IMR-90 (cell line): ENCODE data around the gene STEEP1. TPM values are rescaled to one million over a fixed set of nuclear protein-coding genes. Genes with fewer than 3 reads are reported as not detected.
A peak's percentile ranks its signal among the peaks of the same experiment; 100 is the strongest.

ENCODE experiments used
- ATAC-seq: fragments of 200-7000 bp; cut with Tn5 transposase; 2 replicates; pipeline ENCODE4 v1.9.1; 2020; ENCODE audit warnings: low read depth, mild to moderate bottlenecking, moderate library complexity
- BruUV-seq: library from RNA; stranded (reverse); fragments of 400-500 nt; replicated peaks from 2 replicates; lab custom pipeline; 2021; lab: Mats Ljungman, UMichigan
- CTCF ChIA-PET: fragments of 300-600 bp; formaldehyde crosslinking; extraction: SDS; loops from one replicate; lab custom pipeline; 2021; ENCODE audit warnings: antibody characterized with exemption; lab: Yijun Ruan, JAX
- POLR2A ChIA-PET: fragments of 300-600 bp; sonication (Branson Sonifier 250); formaldehyde crosslinking; loops from one replicate; lab custom pipeline; 2022; ENCODE audit warnings: antibody characterized with exemption; ENCODE audit not compliant: unreplicated experiment; lab: Charles Lee
- DNase-seq: peaks from one replicate; pipeline ENCODE4 v3.0.0; 2013
- H2AFZ ChIP-seq: replicated peaks from 2 replicates; pipeline ENCODE3; 2013; ENCODE audit warnings: low read length, mild to moderate bottlenecking; ENCODE audit not compliant: poor library complexity
- H2AK5ac ChIP-seq: 2 replicates; pipeline ENCODE4 v1.6.1; 2013; ENCODE audit warnings: low read depth, low read length, inconsistent platforms
- H2AK9ac ChIP-seq: replicated peaks from 2 replicates; pipeline ENCODE3; 2013; ENCODE audit warnings: mild to moderate bottlenecking, low read depth, low read length, moderate library complexity; ENCODE audit not compliant: poor library complexity
- H2BK120ac ChIP-seq: 2 replicates; pipeline ENCODE4 v1.6.1; 2013; ENCODE audit warnings: low read depth, low read length, inconsistent platforms
- H2BK15ac ChIP-seq: 3 replicates; pipeline ENCODE4 v1.6.1; 2013; ENCODE audit warnings: low read depth, low read length, inconsistent platforms
- H2BK20ac ChIP-seq: 2 replicates; pipeline ENCODE4 v1.6.1; 2013; ENCODE audit warnings: low read depth, mild to moderate bottlenecking, inconsistent platforms, low read length, moderate library complexity
- H2BK5ac ChIP-seq: 2 replicates; pipeline ENCODE4 v1.6.1; 2013; ENCODE audit warnings: mild to moderate bottlenecking, low read depth, low read length, inconsistent platforms; ENCODE audit not compliant: poor library complexity, severe bottlenecking
- H3K14ac ChIP-seq: replicated peaks from 2 replicates; pipeline ENCODE4 v1.6.1; 2013; ENCODE audit warnings: low read depth, low read length, inconsistent platforms
- H3K18ac ChIP-seq: 2 replicates; pipeline ENCODE4 v1.6.1; 2013; ENCODE audit warnings: low read depth, low read length, control low read depth
- H3K23ac ChIP-seq: 2 replicates; pipeline ENCODE4 v1.6.1; 2013; ENCODE audit warnings: low read depth, low read length, inconsistent platforms
- H3K27ac ChIP-seq: 2 replicates; pipeline ENCODE4 v1.5.1; 2013; ENCODE audit warnings: mild to moderate bottlenecking, control low read depth, low read length; ENCODE audit not compliant: insufficient read depth
- H3K27me3 ChIP-seq: 2 replicates; pipeline ENCODE4 v1.6.1; 2013; ENCODE audit warnings: low read length; ENCODE audit not compliant: control insufficient read depth, insufficient read depth
- H3K36me3 ChIP-seq: 2 replicates; pipeline ENCODE4 v1.6.1; 2013; ENCODE audit warnings: low read length, mixed read lengths; ENCODE audit not compliant: control insufficient read depth, insufficient read depth
- H3K4ac ChIP-seq: 2 replicates; pipeline ENCODE4 v1.6.1; 2013; ENCODE audit warnings: low read depth, low read length, inconsistent platforms
- H3K4me1 ChIP-seq: 2 replicates; pipeline ENCODE4 v1.6.1; 2013; ENCODE audit warnings: low read length, mixed read lengths; ENCODE audit not compliant: control insufficient read depth, insufficient read depth
- H3K4me2 ChIP-seq: 2 replicates; pipeline ENCODE4 v1.6.1; 2013; ENCODE audit warnings: low read depth, mild to moderate bottlenecking, control low read depth, low read length, moderate library complexity
- H3K4me3 ChIP-seq: 2 replicates; pipeline ENCODE4 v1.5.1; 2013; ENCODE audit warnings: low read depth, mild to moderate bottlenecking, control low read depth, low read length, moderate library complexity; ENCODE audit not compliant: insufficient read depth
- H3K56ac ChIP-seq: 2 replicates; pipeline ENCODE4 v1.6.1; 2013; ENCODE audit warnings: low read length, inconsistent platforms; ENCODE audit not compliant: insufficient read depth; ENCODE audit errors: extremely low read depth
- H3K79me1 ChIP-seq, 2 experiments: 2 replicates each; pipeline ENCODE4 v1.6.1; 2013; ENCODE audit warnings: low read length in 2 of 2, inconsistent platforms in 1 of 2, low read depth in 1 of 2
- H3K9ac ChIP-seq: 2 replicates; pipeline ENCODE4 v1.6.1; 2013; ENCODE audit warnings: low read depth, low read length, control low read depth
- H3K9me1 ChIP-seq: 2 replicates; pipeline ENCODE4 v1.6.1; 2013; ENCODE audit warnings: low read length, inconsistent platforms; ENCODE audit not compliant: insufficient read depth
- H3K9me3 ChIP-seq: 2 replicates; pipeline ENCODE4 v1.6.1; 2013; ENCODE audit warnings: low read length; ENCODE audit not compliant: control insufficient read depth, insufficient read depth
- H4K20me1 ChIP-seq: 2 replicates; pipeline ENCODE4 v1.6.1; 2013; ENCODE audit warnings: low read length, inconsistent platforms; ENCODE audit not compliant: insufficient read depth
- H4K5ac ChIP-seq: 2 replicates; pipeline ENCODE4 v1.6.1; 2013; ENCODE audit warnings: mild to moderate bottlenecking, low read depth, low read length, control low read depth
- H4K8ac ChIP-seq, 2 experiments: 2 replicates each; pipeline ENCODE4 v1.6.1; 2013; ENCODE audit warnings: low read depth in 2 of 2, low read length in 2 of 2, control low read depth in 1 of 2, inconsistent platforms in 1 of 2
- H4K91ac ChIP-seq: 2 replicates; pipeline ENCODE4 v1.6.1; 2013; ENCODE audit warnings: low read depth, low read length, inconsistent platforms; ENCODE audit not compliant: insufficient read depth
- CEBPB ChIP-seq: IDR thresholded peaks from 2 replicates; pipeline ENCODE4 v1.6.1; 2012; ENCODE audit warnings: low read depth, low read length, improper control_type of control experiment
- MAFK ChIP-seq: IDR thresholded peaks from 2 replicates; pipeline ENCODE4 v1.6.1; 2012; ENCODE audit warnings: low read depth, low read length, improper control_type of control experiment
- NFE2L2 ChIP-seq: fragments of 150-350 bp; IDR thresholded peaks from 2 replicates; pipeline ENCODE4 v1.6.1; 2016; ENCODE audit warnings: low read depth, mild to moderate bottlenecking, low read length
- RCOR1 ChIP-seq: IDR thresholded peaks from 2 replicates; pipeline ENCODE4 v1.6.1; 2012; ENCODE audit warnings: mild to moderate bottlenecking, low read length, improper control_type of control experiment; ENCODE audit not compliant: insufficient replicate concordance
- RFX5 ChIP-seq: IDR thresholded peaks from 2 replicates; pipeline ENCODE4 v1.8.0; 2012; ENCODE audit warnings: low read depth, mild to moderate bottlenecking, low read length, moderate library complexity
- USF2 ChIP-seq: fragments of 150-350 bp; IDR thresholded peaks from 2 replicates; pipeline ENCODE4 v1.6.1; 2017; ENCODE audit warnings: mild to moderate bottlenecking, antibody characterized with exemption, low read length, low read depth
- WGBS, 2 experiments: methylation state at CpG; one replicate each; pipeline versions ENCODE4 v1.1.5 to v1.1.7; 2013; ENCODE audit warnings: missing lambda C conversion rate in 2 of 2; ENCODE audit not compliant: insufficient read length in 1 of 2; ENCODE audit errors: extremely low coverage in 2 of 2; 5-methylcytosine and 5-hydroxymethylcytosine counted together
- dilution Hi-C: fragments of 300-500 bp; cut with HindIII; formaldehyde crosslinking; loops from one replicate; pipeline ENCODE4 v1.14.3; 2018; ENCODE audit warnings: low sequenced_read_pairs; ENCODE audit not compliant: unreplicated experiment
- in situ Hi-C: fragments of 300-500 bp; cut with MboI; formaldehyde crosslinking; loops from 3 replicates; pipeline ENCODE4 v1.14.3; 2019; ENCODE audit warnings: low sequenced_read_pairs, inconsistent platforms, mixed read lengths
- intact Hi-C: fragments of 100-400 bp; cut with micrococcal nuclease; formaldehyde crosslinking; loops from 2 replicates; pipeline ENCODE4 v1.10.0; 2022
- polyA plus RNA-seq, 3 experiments: library from polyadenylated mRNA; depleted of rRNA; stranded (reverse); fragments of >200 nt; gene quantifications; 2 replicates each; pipeline ENCODE4 v1.2.3, GENCODE V29; 2012; ENCODE audit warnings: low replicate concordance in 1 of 3
- total RNA-seq: library from RNA; depleted of rRNA; stranded (reverse); fragments of >200 nt; gene quantifications from 2 replicates; pipeline ENCODE4 v1.2.3, GENCODE V29; 2012

STEEP1 gene
- total and polyA plus RNA-seq, 2 of the 4 experiments (the other 2 are of a cell fraction), result 16.7 to 33.2 TPM

- in situ Hi-C loops, result no loop called here
- ChIA-PET POLR2A (no interaction called here), CTCF (no interaction called here)
- Histone ChIP-seq H3K56ac (no peak overlapping the region), H2AK5ac (no peak overlapping the region), H3K18ac (no peak overlapping the region), H4K5ac (no peak overlapping the region), H3K79me1 (no peaks in the 10 kb centered on the region; a peak in 1 of 4 replicates), H3K9me3 (no peaks in the 10 kb centered on the region), H3K14ac (no peak overlapping the region), H3K4ac (peak overlapping the region; percentile 20), H3K4me3 (no peak overlapping the region), H3K27me3 (no peaks in the 10 kb centered on the region), H4K20me1 (no peaks in the 10 kb centered on the region), H3K9me1 (no peaks in the 10 kb centered on the region), H4K8ac (peak overlapping the region in 1 of 2 experiments; percentile 69; a peak in 1 of 4 replicates), H2AFZ (no peak overlapping the region), H2BK15ac (no peak overlapping the region), H4K91ac (no peak overlapping the region), H3K27ac (no peak overlapping the region), H3K4me1 (no peaks in the 10 kb centered on the region), H3K23ac (no peak overlapping the region), H2BK120ac (no peak overlapping the region), H3K4me2 (no peak overlapping the region), H3K9ac (no peak overlapping the region), H2BK20ac (no peak overlapping the region), H3K36me3 (peaks cover 5% of the 10 kb centered on the region), H2AK9ac (no peak overlapping the region), H2BK5ac (no peak overlapping the region)
- dilution Hi-C loops, result no loop called here
- no TSS peak for BruUV-seq
- peak; percentile 86 for DNase-seq
- TF ChIP-seq MAFK, result peak; percentile 36; the same call in 1 of the 2 replicates
- TF ChIP-seq NFE2L2, result peak; percentile 60; the same call in 1 of the 2 replicates
- no peak; the same call in 1 of the 2 replicates for TF ChIP-seq CEBPB
- no peak for TF ChIP-seq RFX5
- TF ChIP-seq RCOR1, result peak; percentile 17
- TF ChIP-seq USF2, result no peak
- intact Hi-C loops, result no loop called here
- ATAC-seq, result peak; percentile 80
- WGBS, 2 experiments, result no CpG with 5 or more reads among the region's 4 CpGs
Measured at GRCh38 chrX:119541188-119541587, 24.0 kb downstream of the STEEP1 start.
